ENCODE data around the gene CBARP.

CBARP gene

GRCh38 chr19:1273263-1274041 is 35.6 kb upstream of the CBARP start:
- H3K4me3 ChIP-seq (ENCODE audit: low read depth, low read length): no peak overlapping the region
- TF ChIP-seq MYC (IDR thresholded peaks at IDR 0.05; ENCODE audit: low read depth, low read length) (no peak), CTCF (IDR thresholded peaks at IDR 0.05; ENCODE audit: low read depth, low read length) (no peak), MAX (IDR thresholded peaks at IDR 0.05; ENCODE audit: low read depth, low read length) (no peak), POLR2A (IDR thresholded peaks at IDR 0.05; ENCODE audit: extremely low read depth, insufficient read length) (no peak)
- no peak for DNase-seq (ENCODE audit: low read depth)

- H3K4me3 ChIP-seq (ENCODE audit: low read depth, low read length): no peak overlapping the region
- TF ChIP-seq MAX (IDR thresholded peaks at IDR 0.05; ENCODE audit: low read depth, low read length): no peak
- TF ChIP-seq CTCF (IDR thresholded peaks at IDR 0.05; ENCODE audit: low read depth, low read length): no peak
- TF ChIP-seq POLR2A (IDR thresholded peaks at IDR 0.05; ENCODE audit: extremely low read depth, insufficient read length): no peak
- TF ChIP-seq MYC (IDR thresholded peaks at IDR 0.05; ENCODE audit: low read depth, low read length): no peak
- no peak for DNase-seq (ENCODE audit: low read depth)
These were observed 34.8 kb upstream of the CBARP start for GRCh38 chr19:1272423-1273262.

GRCh38 chr19:1271528-1272422 is 34.0 kb upstream of the CBARP start:
- TF ChIP-seq CTCF (IDR thresholded peaks at IDR 0.05; ENCODE audit: low read depth, low read length) (no peak), POLR2A (IDR thresholded peaks at IDR 0.05; ENCODE audit: extremely low read depth, insufficient read length) (no peak), MYC (IDR thresholded peaks at IDR 0.05; ENCODE audit: low read depth, low read length) (no peak), MAX (IDR thresholded peaks at IDR 0.05; ENCODE audit: low read depth, low read length) (no peak)
- DNase-seq (ENCODE audit: low read depth): no peak
- no peak overlapping the region for H3K4me3 ChIP-seq (ENCODE audit: low read depth, low read length)

- peak overlapping the region; percentile 95 for H3K4me3 ChIP-seq (ENCODE audit: low read depth, low read length)
- DNase-seq (ENCODE audit: low read depth): no peak
- no peak for TF ChIP-seq POLR2A (IDR thresholded peaks at IDR 0.05; ENCODE audit: extremely low read depth, insufficient read length)
- no peak for TF ChIP-seq MYC (IDR thresholded peaks at IDR 0.05; ENCODE audit: low read depth, low read length)
- TF ChIP-seq CTCF (IDR thresholded peaks at IDR 0.05; ENCODE audit: low read depth, low read length): no peak
- TF ChIP-seq MAX (IDR thresholded peaks at IDR 0.05; ENCODE audit: low read depth, low read length): no peak
These were observed 33.2 kb upstream of the CBARP start for GRCh38 chr19:1270854-1271527.
